HFFc6 (cell line): ENCODE measurements around the gene ABCC9. TPM values are rescaled to one million over a fixed set of nuclear protein-coding genes. Genes with fewer than 3 reads are reported as not detected.
"Not testable (repeated sequence)": the region's sequence is repeated elsewhere in the genome, so short reads cannot be mapped to it uniquely, and the experiment has no call there.

Experiments
- DNase-seq: peaks from one replicate; pipeline ENCODE4 v3.0.0-alpha.2; 2018
- H3K27ac Mint-ChIP-seq: 2 replicates; pipeline ENCODE4 v1.8.0; 2020; ENCODE audit warnings: mild to moderate bottlenecking, mixed read lengths
- H3K27me3 Mint-ChIP-seq: 2 replicates; pipeline ENCODE4 v1.8.0; 2021; ENCODE audit warnings: mild to moderate bottlenecking, moderate library complexity, mixed read lengths; ENCODE audit not compliant: insufficient read depth
- H3K36me3 Mint-ChIP-seq: 2 replicates; pipeline ENCODE4 v1.8.0; 2021; ENCODE audit warnings: low read depth, mixed read lengths
- H3K4me1 Mint-ChIP-seq: 2 replicates; pipeline ENCODE4 v1.8.0; 2020; ENCODE audit warnings: low read depth, mixed read lengths
- H3K4me3 Mint-ChIP-seq: 2 replicates; pipeline ENCODE4 v1.8.0; 2020; ENCODE audit warnings: mild to moderate bottlenecking, moderate library complexity, mixed read lengths
- H3K9me3 Mint-ChIP-seq: 2 replicates; pipeline ENCODE4 v1.8.0; 2020; ENCODE audit warnings: mild to moderate bottlenecking, mixed read lengths
- CTCF ChIP-seq: fragments of 200-600 bp; sonication (generic); IDR thresholded peaks from 2 replicates; pipeline ENCODE4 v1.5.0; 2021; ENCODE audit warnings: antibody characterized with exemption, mild to moderate bottlenecking
- total RNA-seq, 6 experiments: library from RNA; stranded (reverse); fragmentation: NEBNext Ultra II Directional; extraction: Animal tissue kit (Norgen Biotek cat#: 25700); gene quantifications; 2 replicates in 1 of 6; 3 replicates in 5 of 6; pipeline ENCODE4 v1.2.3, GENCODE V29; 2021

The ABCC9 gene
- total RNA-seq, 6 experiments from 2014 or later, result 0.81 to 9.7 (median 8.2) TPM

- TF ChIP-seq CTCF, result no peak
- no peak for DNase-seq
- Mint-ChIP-seq H3K27me3 (no peaks in the 10 kb centered on the region), H3K4me1 (peaks cover 52% of the 10 kb centered on the region; the same call in 1 of the 2 replicates), H3K4me3 (no peak overlapping the region), H3K9me3 (peaks cover 2% of the 10 kb centered on the region; the same call in 1 of the 2 replicates), H3K27ac (peak overlapping the region; percentile 19; the same call in 1 of the 2 replicates), H3K36me3 (no peaks in the 10 kb centered on the region; the same call in 1 of the 2 replicates)
These were observed 33.0 kb downstream of the ABCC9 start for GRCh38 chr12:21907948-21908837.

- Mint-ChIP-seq H3K4me3 (peak overlapping the region; percentile 68; the same call in 1 of the 2 replicates), H3K4me1 (peaks cover 41% of the 10 kb centered on the region; the same call in 1 of the 2 replicates), H3K9me3 (peaks cover 5% of the 10 kb centered on the region; the same call in 1 of the 2 replicates), H3K36me3 (no peaks in the 10 kb centered on the region; the same call in 1 of the 2 replicates), H3K27ac (peak overlapping the region; percentile 62; the same call in 1 of the 2 replicates), H3K27me3 (no peaks in the 10 kb centered on the region)
- no peak for DNase-seq
- TF ChIP-seq CTCF, result no peak
These were observed 34.2 kb downstream of the ABCC9 start for GRCh38 chr12:21906919-21907493.

- not testable (repeated sequence) for H3K27ac Mint-ChIP-seq, H3K27me3 Mint-ChIP-seq
These were observed 41.7 kb downstream of the ABCC9 start for GRCh38 chr12:21899532-21899931.

DNA sequence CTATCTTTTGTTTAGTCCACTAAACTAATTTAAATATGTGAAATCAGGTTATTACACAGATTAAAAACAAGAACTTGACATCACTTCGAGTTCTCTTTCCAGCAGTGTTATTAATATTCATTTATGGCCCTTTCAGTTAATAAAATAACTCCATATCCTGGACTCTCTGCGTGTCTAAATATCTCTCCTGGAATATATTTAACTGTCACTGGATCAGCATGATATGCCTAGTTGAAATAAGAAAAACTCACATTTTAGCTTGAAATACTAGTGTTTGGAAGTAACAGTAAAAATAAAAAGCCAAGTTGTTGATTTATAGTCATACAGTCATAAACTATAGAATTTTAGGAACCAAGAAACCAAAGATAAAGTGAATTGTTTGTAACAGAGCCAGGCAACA, 45.6 kb downstream of the ABCC9 start:
- no peaks in the 10 kb centered on the region; the same call in 1 of the 2 replicates for H3K9me3 Mint-ChIP-seq
- no peak overlapping the region for H3K27ac Mint-ChIP-seq
- TF ChIP-seq CTCF, result no peak
- no peaks in the 10 kb centered on the region; the same call in 1 of the 2 replicates for H3K4me1 Mint-ChIP-seq
- no peaks in the 10 kb centered on the region; the same call in 1 of the 2 replicates for H3K27me3 Mint-ChIP-seq
- no peak for DNase-seq
- no peak overlapping the region for H3K4me3 Mint-ChIP-seq
- peaks cover 4% of the 10 kb centered on the region; the same call in 1 of the 2 replicates for H3K36me3 Mint-ChIP-seq

More at GRCh38 chr12:21899532-21899931, 41.7 kb downstream of the ABCC9 start:
- H3K4me3 Mint-ChIP-seq, DNase-seq, H3K36me3 Mint-ChIP-seq, H3K9me3 Mint-ChIP-seq, H3K4me1 Mint-ChIP-seq: not testable (repeated sequence)

GRCh38 chr12:21894792-21895595, 46.2 kb downstream of the ABCC9 start:
- no peak for TF ChIP-seq CTCF
- H3K4me3 Mint-ChIP-seq, result no peak overlapping the region
- H3K27ac Mint-ChIP-seq, result no peak overlapping the region
- H3K9me3 Mint-ChIP-seq, result no peaks in the 10 kb centered on the region; the same call in 1 of the 2 replicates
- no peak for DNase-seq
- no peaks in the 10 kb centered on the region for H3K27me3 Mint-ChIP-seq
- no peaks in the 10 kb centered on the region for H3K36me3 Mint-ChIP-seq
- H3K4me1 Mint-ChIP-seq, result no peaks in the 10 kb centered on the region; the same call in 1 of the 2 replicates
